Tibial nerve (tissue), 3 donors: ENCODE measurements around the gene SERPIND1.

Experiments used
- CTCF ChIP-seq, 5 experiments: fragments of 200-600 bp in 3 of 5; fragments of 450-650 bp in 2 of 5; sonication (generic) in 3 of 5; IDR thresholded peaks; one replicate each; pipeline ENCODE4 v1.5.1; 2016 to 2019; ENCODE audit warnings: antibody characterized with exemption in 5 of 5, mild to moderate bottlenecking in 3 of 5, moderate library complexity in 2 of 5
- POLR2A ChIP-seq, 2 donors: fragments of 450-650 bp; IDR thresholded peaks; one replicate each; pipeline ENCODE4 v1.6.1; 2017; ENCODE audit warnings: antibody characterized with exemption in 2 of 2, mild to moderate bottlenecking in 2 of 2, moderate library complexity in 2 of 2

GRCh38 chr22:20748082-20748481 is 25.8 kb upstream of the SERPIND1 start:
- TF ChIP-seq CTCF (IDR thresholded peaks at IDR 0.05) (no peak), POLR2A (IDR thresholded peaks at IDR 0.05) (no peak)
